ENCODE measurements around the gene LRRC3. TPM values are rescaled to one million over a fixed set of nuclear protein-coding genes. Genes with fewer than 3 reads are reported as not detected.

The LRRC3 gene
- total RNA-seq, 4 donors from 2014 or later = 1.7 to 6.6 (median 2.2) TPM

DNA sequence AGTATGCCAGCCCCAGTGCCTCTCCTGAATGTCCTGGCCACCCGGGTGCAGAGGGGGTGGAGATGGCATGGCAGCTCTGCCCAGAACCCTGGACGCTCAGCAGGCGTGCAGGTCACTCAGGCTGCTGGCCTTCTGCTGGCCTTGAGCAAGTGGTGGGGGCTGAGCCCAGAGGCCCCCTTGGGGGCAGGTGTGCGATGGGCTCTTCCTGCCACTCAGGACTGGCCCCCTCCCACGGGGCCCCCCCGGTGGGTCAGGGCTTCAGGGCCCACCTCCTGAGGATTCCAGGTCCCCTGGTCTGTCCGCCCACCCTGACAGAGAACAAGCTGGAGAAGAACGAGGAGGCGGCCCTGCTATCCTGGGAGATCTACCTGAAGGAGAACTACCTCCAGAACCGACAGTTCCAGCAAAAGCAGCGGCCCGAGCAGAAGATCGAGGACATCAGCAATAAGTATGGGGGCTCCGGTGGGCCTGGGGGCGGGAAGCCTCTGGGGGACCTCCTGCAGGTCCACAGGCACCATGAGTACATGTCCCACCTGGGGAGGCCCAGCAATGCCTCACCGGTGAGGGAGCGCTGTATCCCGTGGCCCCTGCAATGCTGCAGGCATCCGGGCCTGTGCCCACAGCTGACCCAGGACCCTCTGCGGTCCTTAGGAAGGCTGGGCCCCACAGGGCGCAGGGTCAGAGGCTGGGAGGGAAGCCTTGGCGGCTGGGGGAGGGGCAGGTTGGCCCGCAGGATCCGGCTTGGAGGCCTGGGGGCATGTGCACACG, 37.0 kb upstream of the LRRC3 start:
- no peaks in the 10 kb centered on the region for H3K36me3 ChIP-seq
- H3K9me3 ChIP-seq = no peaks in the 10 kb centered on the region
- no peaks in the 10 kb centered on the region for H3K27me3 ChIP-seq
- H3K4me3 ChIP-seq = no peak overlapping the region
- peak in 2 of 3 donors; percentile 29 to 36 for DNase-seq
- H3K27ac ChIP-seq = no peak overlapping the region
- TF ChIP-seq, protein P1, sequence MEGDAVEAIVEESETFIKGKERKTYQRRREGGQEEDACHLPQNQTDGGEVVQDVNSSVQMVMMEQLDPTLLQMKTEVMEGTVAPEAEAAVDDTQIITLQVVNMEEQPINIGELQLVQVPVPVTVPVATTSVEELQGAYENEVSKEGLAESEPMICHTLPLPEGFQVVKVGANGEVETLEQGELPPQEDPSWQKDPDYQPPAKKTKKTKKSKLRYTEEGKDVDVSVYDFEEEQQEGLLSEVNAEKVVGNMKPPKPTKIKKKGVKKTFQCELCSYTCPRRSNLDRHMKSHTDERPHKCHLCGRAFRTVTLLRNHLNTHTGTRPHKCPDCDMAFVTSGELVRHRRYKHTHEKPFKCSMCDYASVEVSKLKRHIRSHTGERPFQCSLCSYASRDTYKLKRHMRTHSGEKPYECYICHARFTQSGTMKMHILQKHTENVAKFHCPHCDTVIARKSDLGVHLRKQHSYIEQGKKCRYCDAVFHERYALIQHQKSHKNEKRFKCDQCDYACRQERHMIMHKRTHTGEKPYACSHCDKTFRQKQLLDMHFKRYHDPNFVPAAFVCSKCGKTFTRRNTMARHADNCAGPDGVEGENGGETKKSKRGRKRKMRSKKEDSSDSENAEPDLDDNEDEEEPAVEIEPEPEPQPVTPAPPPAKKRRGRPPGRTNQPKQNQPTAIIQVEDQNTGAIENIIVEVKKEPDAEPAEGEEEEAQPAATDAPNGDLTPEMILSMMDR (IDR thresholded peaks at IDR 0.05) = no peak
- no peak for TF ChIP-seq POLR2A (IDR thresholded peaks at IDR 0.05)
- H3K4me1 ChIP-seq = no peaks in the 10 kb centered on the region

DNA sequence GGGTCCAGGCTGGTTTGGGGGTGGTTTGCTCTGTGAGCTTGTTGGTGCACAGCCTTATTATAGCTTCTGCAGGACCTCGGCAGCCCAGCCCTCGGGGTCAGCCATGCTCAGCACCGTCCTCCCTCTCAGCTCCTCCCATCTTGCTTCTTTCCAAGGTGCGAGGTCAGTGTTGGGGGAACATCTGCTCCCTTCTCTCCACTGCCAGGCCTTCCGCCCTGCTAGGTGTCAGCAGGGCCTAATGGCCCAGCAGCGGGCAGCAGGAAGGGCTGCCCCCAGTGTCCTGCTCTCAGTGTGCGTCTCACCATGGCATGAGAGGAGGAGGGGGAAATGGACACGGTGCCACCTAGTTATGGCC, 36.5 kb upstream of the LRRC3 start:
- H3K4me1 ChIP-seq = no peaks in the 10 kb centered on the region
- TF ChIP-seq, protein P1 (IDR thresholded peaks at IDR 0.05) = no peak
- no peak for TF ChIP-seq POLR2A (IDR thresholded peaks at IDR 0.05)

GRCh38 chr21:44419679-44420078, 35.6 kb upstream of the LRRC3 start:
- TF ChIP-seq, protein P1 (IDR thresholded peaks at IDR 0.05) = no peak
- TF ChIP-seq POLR2A (IDR thresholded peaks at IDR 0.05) = no peak
- no peaks in the 10 kb centered on the region for H3K36me3 ChIP-seq
- H3K27me3 ChIP-seq = no peaks in the 10 kb centered on the region
- no peak overlapping the region for H3K4me3 ChIP-seq
- peak in 1 of 3 donors; percentile 14 for DNase-seq
- no peaks in the 10 kb centered on the region for H3K4me1 ChIP-seq
- no peaks in the 10 kb centered on the region for H3K9me3 ChIP-seq
- H3K27ac ChIP-seq = no peak overlapping the region

More for the DNA sequence above, 36.5 kb upstream of the LRRC3 start:
- DNase-seq = peak in 1 of 3 donors; percentile 18
- no peak overlapping the region for H3K27ac ChIP-seq
- no peaks in the 10 kb centered on the region for H3K36me3 ChIP-seq
- H3K27me3 ChIP-seq = no peaks in the 10 kb centered on the region
- no peak overlapping the region for H3K4me3 ChIP-seq
- no peaks in the 10 kb centered on the region for H3K9me3 ChIP-seq

- Histone ChIP-seq H3K4me1 (no peaks in the 10 kb centered on the region), H3K4me3 (no peak overlapping the region), H3K27ac (no peak overlapping the region), H3K36me3 (no peaks in the 10 kb centered on the region), H3K9me3 (no peaks in the 10 kb centered on the region), H3K27me3 (no peaks in the 10 kb centered on the region)
- peak in 2 of 3 donors; percentile 23 to 37 for DNase-seq
- TF ChIP-seq, protein P1 (IDR thresholded peaks at IDR 0.05) = no peak
- no peak for TF ChIP-seq POLR2A (IDR thresholded peaks at IDR 0.05)
Measured at GRCh38 chr21:44420416-44421205, 34.7 kb upstream of the LRRC3 start.

GRCh38 chr21:44421901-44422840, 33.1 kb upstream of the LRRC3 start:
- H3K4me1 ChIP-seq = no peaks in the 10 kb centered on the region
- H3K9me3 ChIP-seq = no peaks in the 10 kb centered on the region
- DNase-seq = peak in 2 of 3 donors; percentile 25 to 35
- no peaks in the 10 kb centered on the region for H3K36me3 ChIP-seq
- H3K4me3 ChIP-seq = no peak overlapping the region
- no peaks in the 10 kb centered on the region for H3K27me3 ChIP-seq
- H3K27ac ChIP-seq = no peak overlapping the region
- TF ChIP-seq, protein P1 (IDR thresholded peaks at IDR 0.05) = no peak
- no peak for TF ChIP-seq POLR2A (IDR thresholded peaks at IDR 0.05)

All from Peyer's patch (tissue), 4 donors.